Esophagus squamous epithelium (tissue), 5 donors: ENCODE results near the gene WDR46. TPM values are rescaled to one million over a fixed set of nuclear protein-coding genes. Genes with fewer than 3 reads are reported as not detected.

Experiments
- DNase-seq: peaks from one replicate; lab custom pipeline; 2025; lab: John Stamatoyannopoulos, UW
- H3K27ac ChIP-seq, 4 donors: fragments of 200-600 bp; sonication (generic); one replicate each; pipeline ENCODE4 v1.5.1; 2016 to 2019; ENCODE audit warnings: mild to moderate bottlenecking in 1 of 4
- H3K27me3 ChIP-seq, 4 donors: fragments of 200-600 bp; sonication (generic); 1 replicate in 3 of 4; 2 replicates in 1 of 4; pipeline versions ENCODE4 v1.5.1 to v1.6.0; 2017 to 2021; ENCODE audit warnings: antibody characterized with exemption in 1 of 4
- H3K36me3 ChIP-seq, 3 donors: fragments of 200-600 bp; sonication (generic); one replicate each; pipeline ENCODE4 v1.5.1; 2016 to 2019
- H3K4me1 ChIP-seq, 3 donors: fragments of 200-600 bp; sonication (generic); one replicate each; pipeline ENCODE4 v1.5.1; 2017 to 2019
- H3K4me3 ChIP-seq, 4 donors: fragments of 200-600 bp; sonication (generic); 1 replicate in 3 of 4; 2 replicates in 1 of 4; pipeline ENCODE4 v1.5.1; 2016 to 2019; ENCODE audit warnings: mild to moderate bottlenecking in 2 of 4, moderate library complexity in 1 of 4
- H3K9me3 ChIP-seq, 3 donors: fragments of 200-600 bp; sonication (generic); one replicate each; pipeline ENCODE4 v1.5.1; 2016 to 2019
- CTCF ChIP-seq, 6 experiments: fragments of 450-650 bp in 4 of 6; fragments of 200-600 bp in 2 of 6; sonication (generic) in 2 of 6; IDR thresholded peaks; one replicate each; pipeline ENCODE4 v1.5.1; 2016 to 2019; ENCODE audit warnings: antibody characterized with exemption in 6 of 6, mild to moderate bottlenecking in 4 of 6, moderate library complexity in 4 of 6
- POLR2A ChIP-seq, 4 donors: fragments of 450-650 bp; IDR thresholded peaks; one replicate each; pipeline ENCODE4 v1.6.1; 2017; ENCODE audit warnings: antibody characterized with exemption in 4 of 4, mild to moderate bottlenecking in 4 of 4, moderate library complexity in 3 of 4
- WGBS, 2 donors: methylation state at CpG; one replicate each; pipeline ENCODE4 v1.1.5; 2018; 5-methylcytosine and 5-hydroxymethylcytosine counted together
- intact Hi-C: fragments of 100-400 bp; cut with DNase I; formaldehyde crosslinking; loops from one replicate; pipeline ENCODE4 v1.15.0; 2022
- total RNA-seq, 4 donors: library from RNA; depleted of rRNA; stranded (reverse); fragments of >200 nt; gene quantifications; one replicate each; pipeline ENCODE4 v1.1.0, GENCODE V29; 2016
- donor health status: DM: yes; HTN: yes; CAD: no.

Gene WDR46
- total RNA-seq, 4 donors from 2014 or later: 30.0 to 62.3 (median 55.6) TPM

GRCh38 chr6:33320315-33321181, 31.5 kb upstream of the WDR46 start:
- H3K4me3 ChIP-seq: peak overlapping the region in 1 of 4 donors; percentile 4
- H3K4me1 ChIP-seq: peaks cover 47 to 75% (median 56%) of the 10 kb centered on the region in 3 donors
- H3K36me3 ChIP-seq: peaks cover 19 to 43% (median 22%) of the 10 kb centered on the region in 3 donors
- no peak for DNase-seq
- no peaks in the 10 kb centered on the region for H3K27me3 ChIP-seq
- H3K9me3 ChIP-seq: no peaks in the 10 kb centered on the region
- peak overlapping the region in 3 of 4 donors; percentile 57 to 97 (median 77) for H3K27ac ChIP-seq
- 46 to 58% methylated on average over 11 to 25 of the region's 32 CpGs for WGBS, 2 donors
- intact Hi-C loops: no loop called here
- TF ChIP-seq CTCF (IDR thresholded peaks at IDR 0.05) (no peak), POLR2A (IDR thresholded peaks at IDR 0.05) (no peak)

DNA sequence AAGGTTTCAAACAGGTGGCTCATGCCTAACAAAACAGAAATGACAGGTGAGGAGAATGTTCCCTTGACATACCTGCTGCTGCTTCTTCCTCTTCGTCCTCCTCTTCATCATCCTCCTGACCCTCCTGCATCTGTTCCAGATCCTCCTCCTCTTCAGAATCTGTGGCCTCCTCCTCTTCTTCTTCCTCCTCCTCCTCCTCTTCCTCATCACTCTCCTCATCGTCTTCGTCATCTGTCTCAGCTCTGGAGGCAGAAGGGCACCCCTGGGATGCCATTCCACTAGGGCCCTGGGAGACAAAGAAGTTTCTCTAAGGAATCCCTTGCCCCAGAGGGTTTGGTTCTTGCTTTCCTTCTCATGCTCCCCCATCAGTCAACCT, 30.9 kb upstream of the WDR46 start:
- DNase-seq: no peak
- Histone ChIP-seq H3K4me3 (no peak overlapping the region), H3K27ac (peak overlapping the region in 3 of 4 donors; percentile 57 to 97 (median 77)), H3K9me3 (no peaks in the 10 kb centered on the region), H3K36me3 (peaks cover 19 to 43% (median 22%) of the 10 kb centered on the region in 3 donors), H3K4me1 (peaks cover 53 to 81% (median 62%) of the 10 kb centered on the region in 3 donors), H3K27me3 (no peaks in the 10 kb centered on the region)
- TF ChIP-seq POLR2A (IDR thresholded peaks at IDR 0.05): no peak
- intact Hi-C loops: no loop called here
- 77 to 87% methylated on average over 3 of the region's 3 CpGs for WGBS, 2 donors

GRCh38 chr6:33318426-33319073, 29.5 kb upstream of the WDR46 start:
- 58 to 65% methylated on average over 8 of the region's 8 CpGs for WGBS, 2 donors
- H3K27ac ChIP-seq: peak overlapping the region; percentile 23 to 93 (median 89)
- H3K36me3 ChIP-seq: peaks cover 19 to 43% (median 22%) of the 10 kb centered on the region in 3 donors
- no peak for DNase-seq
- peaks cover 50 to 81% (median 62%) of the 10 kb centered on the region in 3 donors for H3K4me1 ChIP-seq
- peak overlapping the region; percentile 45 to 76 (median 58) for H3K4me3 ChIP-seq
- H3K27me3 ChIP-seq: no peaks in the 10 kb centered on the region
- TF ChIP-seq POLR2A (IDR thresholded peaks at IDR 0.05) (no peak), CTCF (IDR thresholded peaks at IDR 0.05) (no peak)
- intact Hi-C loops: no loop called here
- no peaks in the 10 kb centered on the region for H3K9me3 ChIP-seq

- H3K4me1 ChIP-seq: peaks cover 48 to 82% (median 61%) of the 10 kb centered on the region in 3 donors
- peak in 1 of 4 donors; percentile 31 for TF ChIP-seq POLR2A (IDR thresholded peaks at IDR 0.05)
- TF ChIP-seq CTCF (IDR thresholded peaks at IDR 0.05): peak in 1 of 6 experiments; percentile 27
- no peaks in the 10 kb centered on the region for H3K9me3 ChIP-seq
- WGBS, 2 donors: 1 to 3% methylated on average over 27 to 30 of the region's 44 CpGs
- intact Hi-C loops: no loop called here
- peaks cover 19 to 43% (median 22%) of the 10 kb centered on the region in 3 donors for H3K36me3 ChIP-seq
- peak; percentile 93 for DNase-seq
- no peaks in the 10 kb centered on the region for H3K27me3 ChIP-seq
- peak within 1 kb of the TSS; percentile 85 to 93 (median 92) for H3K27ac ChIP-seq
- H3K4me3 ChIP-seq: peak within 1 kb of the TSS; percentile 45 to 76 (median 58)
Measured at GRCh38 chr6:33317669-33318425, 28.8 kb upstream of the WDR46 start, which contains the start of gene ZBTB22. Gene ZBTB22 (minus strand): TSS chr6:33317744. CDS start chr6:33316916, 828 bp downstream.

DNA sequence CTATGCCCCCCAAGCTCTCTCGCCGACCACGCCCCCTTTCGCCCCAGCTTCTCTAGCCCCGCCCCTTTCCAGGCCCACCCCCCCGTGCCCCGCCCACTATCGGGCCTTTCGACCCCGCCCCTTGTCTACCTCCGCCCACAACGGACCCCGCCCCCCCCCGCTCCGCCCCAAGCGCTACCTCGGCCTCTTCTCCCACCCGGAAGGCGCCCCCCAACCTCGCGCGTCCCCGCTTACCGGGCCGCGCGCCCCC, 28.3 kb upstream of the WDR46 start:
- DNase-seq: no peak

More for the DNA sequence above, 28.3 kb upstream of the WDR46 start:
- 0% methylated on average over 2 to 4 of the region's 27 CpGs for WGBS, 2 donors
- intact Hi-C loops: no loop called here
- Histone ChIP-seq H3K36me3 (peaks cover 19 to 43% (median 22%) of the 10 kb centered on the region in 3 donors), H3K4me1 (peaks cover 48 to 85% (median 63%) of the 10 kb centered on the region in 3 donors), H3K27me3 (no peaks in the 10 kb centered on the region), H3K4me3 (peak overlapping the region; percentile 45 to 76 (median 58)), H3K9me3 (no peaks in the 10 kb centered on the region), H3K27ac (peak overlapping the region; percentile 85 to 93 (median 92))
- TF ChIP-seq CTCF (IDR thresholded peaks at IDR 0.05): no peak
